ENCODE measurements around the gene ITPK1.

Gene ITPK1

GRCh38 chr14:92964124-92965109, 151.3 kb downstream of the ITPK1 start:
- Histone ChIP-seq H3K27ac (ENCODE audit: low read length) (peak overlapping the region; percentile 88), H3K9me3 (ENCODE audit: control insufficient read depth in 2 of 2, low read length in 2 of 2) (no peaks in the 10 kb centered on the region), H3K4me3 (ENCODE audit: low read length in 2 of 2) (no peak overlapping the region), H3K9ac (ENCODE audit: low read length in 2 of 2) (peak overlapping the region; percentile 42 to 49), H3K4me1 (ENCODE audit: control insufficient read depth, insufficient read depth, low read length) (peaks cover 20% of the 10 kb centered on the region), H3K27me3 (ENCODE audit: control insufficient read depth in 1 of 2, insufficient read depth in 2 of 2, low read length in 2 of 2) (no peaks in the 10 kb centered on the region), H3K36me3 (ENCODE audit: control insufficient read depth in 2 of 2, insufficient read depth in 2 of 2, low read length in 2 of 2) (peaks cover 0 to 7% of the 10 kb centered on the region in 2 donors)

GRCh38 chr14:92963301-92964123, 152.2 kb downstream of the ITPK1 start:
- Histone ChIP-seq H3K27ac (ENCODE audit: low read length) (peak overlapping the region; percentile 88), H3K9ac (ENCODE audit: low read length in 2 of 2) (peak overlapping the region; percentile 42 to 49), H3K9me3 (ENCODE audit: control insufficient read depth in 2 of 2, low read length in 2 of 2) (no peaks in the 10 kb centered on the region), H3K27me3 (ENCODE audit: control insufficient read depth in 1 of 2, insufficient read depth in 2 of 2, low read length in 2 of 2) (no peaks in the 10 kb centered on the region), H3K4me1 (ENCODE audit: control insufficient read depth, insufficient read depth, low read length) (peaks cover 20% of the 10 kb centered on the region), H3K4me3 (ENCODE audit: low read length in 2 of 2) (no peak overlapping the region), H3K36me3 (ENCODE audit: control insufficient read depth in 2 of 2, insufficient read depth in 2 of 2, low read length in 2 of 2) (peaks cover 0 to 10% of the 10 kb centered on the region in 2 donors)

GRCh38 chr14:92962831-92963095, 153.0 kb downstream of the ITPK1 start:
- Histone ChIP-seq H3K4me1 (ENCODE audit: control insufficient read depth, insufficient read depth, low read length) (peaks cover 20% of the 10 kb centered on the region), H3K27me3 (ENCODE audit: control insufficient read depth in 1 of 2, insufficient read depth in 2 of 2, low read length in 2 of 2) (no peaks in the 10 kb centered on the region), H3K4me3 (ENCODE audit: low read length in 2 of 2) (no peak overlapping the region), H3K9ac (ENCODE audit: low read length in 2 of 2) (no peak overlapping the region), H3K36me3 (ENCODE audit: control insufficient read depth in 2 of 2, insufficient read depth in 2 of 2, low read length in 2 of 2) (peaks cover 4 to 17% of the 10 kb centered on the region in 2 donors), H3K27ac (ENCODE audit: low read length) (no peak overlapping the region), H3K9me3 (ENCODE audit: control insufficient read depth in 2 of 2, low read length in 2 of 2) (no peaks in the 10 kb centered on the region)

- H3K4me1 ChIP-seq (ENCODE audit: control insufficient read depth, insufficient read depth, low read length) = peaks cover 20% of the 10 kb centered on the region
- H3K9ac ChIP-seq (ENCODE audit: low read length in 2 of 2) = no peak overlapping the region
- H3K9me3 ChIP-seq (ENCODE audit: control insufficient read depth in 2 of 2, low read length in 2 of 2) = no peaks in the 10 kb centered on the region
- no peaks in the 10 kb centered on the region for H3K27me3 ChIP-seq (ENCODE audit: control insufficient read depth in 1 of 2, insufficient read depth in 2 of 2, low read length in 2 of 2)
- no peak overlapping the region for H3K4me3 ChIP-seq (ENCODE audit: low read length in 2 of 2)
- no peak overlapping the region for H3K27ac ChIP-seq (ENCODE audit: low read length)
- H3K36me3 ChIP-seq (ENCODE audit: control insufficient read depth in 2 of 2, insufficient read depth in 2 of 2, low read length in 2 of 2) = peaks cover 5 to 21% of the 10 kb centered on the region in 2 donors
Observed at GRCh38 chr14:92962031-92962830, 153.5 kb downstream of the ITPK1 start.

- H3K4me3 ChIP-seq (ENCODE audit: low read length in 2 of 2) = no peak overlapping the region
- H3K9me3 ChIP-seq (ENCODE audit: control insufficient read depth in 2 of 2, low read length in 2 of 2) = no peaks in the 10 kb centered on the region
- H3K27ac ChIP-seq (ENCODE audit: low read length) = no peak overlapping the region
- no peak overlapping the region for H3K9ac ChIP-seq (ENCODE audit: low read length in 2 of 2)
- H3K36me3 ChIP-seq (ENCODE audit: control insufficient read depth in 2 of 2, insufficient read depth in 2 of 2, low read length in 2 of 2) = peaks cover 9 to 25% of the 10 kb centered on the region in 2 donors
- peaks cover 20% of the 10 kb centered on the region for H3K4me1 ChIP-seq (ENCODE audit: control insufficient read depth, insufficient read depth, low read length)
- no peaks in the 10 kb centered on the region for H3K27me3 ChIP-seq (ENCODE audit: control insufficient read depth in 1 of 2, insufficient read depth in 2 of 2, low read length in 2 of 2)
Observed at GRCh38 chr14:92961567-92961855, 154.2 kb downstream of the ITPK1 start.

- Histone ChIP-seq H3K9ac (ENCODE audit: low read length in 2 of 2) (no peak overlapping the region), H3K9me3 (ENCODE audit: control insufficient read depth in 2 of 2, low read length in 2 of 2) (no peaks in the 10 kb centered on the region), H3K27me3 (ENCODE audit: control insufficient read depth in 1 of 2, insufficient read depth in 2 of 2, low read length in 2 of 2) (no peaks in the 10 kb centered on the region), H3K4me3 (ENCODE audit: low read length in 2 of 2) (no peak overlapping the region), H3K36me3 (ENCODE audit: control insufficient read depth in 2 of 2, insufficient read depth in 2 of 2, low read length in 2 of 2) (peaks cover 9 to 25% of the 10 kb centered on the region in 2 donors), H3K4me1 (ENCODE audit: control insufficient read depth, insufficient read depth, low read length) (peaks cover 20% of the 10 kb centered on the region), H3K27ac (ENCODE audit: low read length) (no peak overlapping the region)
Observed at GRCh38 chr14:92960706-92961566, 154.8 kb downstream of the ITPK1 start.

GRCh38 chr14:92959761-92960680, 155.7 kb downstream of the ITPK1 start:
- Histone ChIP-seq H3K9me3 (ENCODE audit: control insufficient read depth in 2 of 2, low read length in 2 of 2) (no peaks in the 10 kb centered on the region), H3K27me3 (ENCODE audit: control insufficient read depth in 1 of 2, insufficient read depth in 2 of 2, low read length in 2 of 2) (no peaks in the 10 kb centered on the region), H3K4me3 (ENCODE audit: low read length in 2 of 2) (no peak overlapping the region), H3K4me1 (ENCODE audit: control insufficient read depth, insufficient read depth, low read length) (peaks cover 20% of the 10 kb centered on the region), H3K9ac (ENCODE audit: low read length in 2 of 2) (no peak overlapping the region), H3K27ac (ENCODE audit: low read length) (no peak overlapping the region), H3K36me3 (ENCODE audit: control insufficient read depth in 2 of 2, insufficient read depth in 2 of 2, low read length in 2 of 2) (peaks cover 9 to 28% of the 10 kb centered on the region in 2 donors)

GRCh38 chr14:92959189-92959531, 156.6 kb downstream of the ITPK1 start:
- Histone ChIP-seq H3K9me3 (ENCODE audit: control insufficient read depth in 2 of 2, low read length in 2 of 2) (no peaks in the 10 kb centered on the region), H3K4me3 (ENCODE audit: low read length in 2 of 2) (no peak overlapping the region), H3K36me3 (ENCODE audit: control insufficient read depth in 2 of 2, insufficient read depth in 2 of 2, low read length in 2 of 2) (peaks cover 9 to 28% of the 10 kb centered on the region in 2 donors), H3K9ac (ENCODE audit: low read length in 2 of 2) (no peak overlapping the region), H3K27me3 (ENCODE audit: control insufficient read depth in 1 of 2, insufficient read depth in 2 of 2, low read length in 2 of 2) (no peaks in the 10 kb centered on the region), H3K4me1 (ENCODE audit: control insufficient read depth, insufficient read depth, low read length) (peaks cover 12% of the 10 kb centered on the region), H3K27ac (ENCODE audit: low read length) (no peak overlapping the region)

- Histone ChIP-seq H3K36me3 (ENCODE audit: control insufficient read depth in 2 of 2, insufficient read depth in 2 of 2, low read length in 2 of 2) (peaks cover 9 to 30% of the 10 kb centered on the region in 2 donors), H3K4me1 (ENCODE audit: control insufficient read depth, insufficient read depth, low read length) (peaks cover 6% of the 10 kb centered on the region), H3K27me3 (ENCODE audit: control insufficient read depth in 1 of 2, insufficient read depth in 2 of 2, low read length in 2 of 2) (no peaks in the 10 kb centered on the region), H3K9me3 (ENCODE audit: control insufficient read depth in 2 of 2, low read length in 2 of 2) (no peaks in the 10 kb centered on the region), H3K9ac (ENCODE audit: low read length in 2 of 2) (no peak overlapping the region), H3K27ac (ENCODE audit: low read length) (no peak overlapping the region), H3K4me3 (ENCODE audit: low read length in 2 of 2) (no peak overlapping the region)
Observed at GRCh38 chr14:92958373-92959188, 157.1 kb downstream of the ITPK1 start.

Data from stomach smooth muscle (tissue), 2 donors.